Right lung (tissue), 10 donors: ENCODE measurements around the gene KAT6B. TPM values are rescaled to one million over a fixed set of nuclear protein-coding genes. Genes with fewer than 3 reads are reported as not detected.
A peak's percentile ranks its signal among the peaks of the same experiment; 100 is the strongest.
"Not testable (repeated sequence)": the region's sequence is repeated elsewhere in the genome, so short reads cannot be mapped to it uniquely, and the experiment has no call there.

Experiments
- DNase-seq, 2 donors: peaks; one replicate each; pipeline ENCODE4 v3.0.0-alpha.2; 2013
- long read RNA-seq, 8 donors: transcript quantifications; one replicate each; lab custom pipeline, GENCODE V29; 2026
- polyA plus RNA-seq, 5 donors: library from polyadenylated mRNA; unstranded; fragments of 120-200 nt; gene quantifications; one replicate each; pipeline versions ENCODE4 v1.2.1 to v1.2.3, GENCODE V29; 2013; ENCODE audit warnings: inconsistent platforms in 1 of 5, low replicate concordance in 1 of 5; ENCODE audit not compliant: insufficient read length in 5 of 5, insufficient read depth in 1 of 5

Gene KAT6B
- 10 to 100 TPM; 28.1 to 47.5 (median 42.0) TPM for polyA plus RNA-seq
- long read RNA-seq, donor 1, full-length matches to known transcripts: 4 of 4 reads
- long read RNA-seq, donor 1, partial matches to known transcripts: 0 of 4 reads
- long read RNA-seq, donor 1, other reads (novel, unspliced or antisense): 0 of 4 reads
- long read RNA-seq, donor 2, partial matches to known transcripts: 0 of 2 reads
- long read RNA-seq, donor 2, other reads (novel, unspliced or antisense): 0 of 2 reads
- long read RNA-seq, donor 3, full-length matches to known transcripts: 4 of 4 reads
- long read RNA-seq, donor 3, partial matches to known transcripts: 0 of 4 reads
- long read RNA-seq, donor 3, other reads (novel, unspliced or antisense): 0 of 4 reads
- long read RNA-seq, donor 4, full-length matches to known transcripts: 6 of 11 reads
- long read RNA-seq, donor 4, partial matches to known transcripts: 5 of 11 reads
- long read RNA-seq, donor 4, other reads (novel, unspliced or antisense): 0 of 11 reads
- long read RNA-seq, donor 5, transcript KAT6B-229 (3 exons, 3,594 nt): major isoform, 6 of 13 reads
- long read RNA-seq, donor 5, partial matches to known transcripts: 6 of 13 reads
- long read RNA-seq, donor 5, other reads (novel, unspliced or antisense): 0 of 13 reads
- long read RNA-seq, donor 6, full-length matches to known transcripts: 7 of 16 reads
- long read RNA-seq, donor 6, partial matches to known transcripts: 9 of 16 reads
- long read RNA-seq, donor 6, other reads (novel, unspliced or antisense): 0 of 16 reads
- long read RNA-seq, donor 7, full-length matches to known transcripts: 5 of 26 reads
- long read RNA-seq, donor 7, partial matches to known transcripts: 21 of 26 reads
- long read RNA-seq, donor 7, other reads (novel, unspliced or antisense): 0 of 26 reads
- long read RNA-seq, donor 8, partial matches to known transcripts: 0 of 3 reads
- long read RNA-seq, donor 8, other reads (novel, unspliced or antisense): 0 of 3 reads

GRCh38 chr10:74826142-74827044 is at the start of gene KAT6B:
KAT6B (plus strand) TSS chr10:74826600; CDS start chr10:74842858, 16,258 bp downstream.
- DNase-seq: peak; percentile 100

- no peak for DNase-seq
Measured at GRCh38 chr10:74778436-74779094, 47.8 kb upstream of the KAT6B start.

DNA sequence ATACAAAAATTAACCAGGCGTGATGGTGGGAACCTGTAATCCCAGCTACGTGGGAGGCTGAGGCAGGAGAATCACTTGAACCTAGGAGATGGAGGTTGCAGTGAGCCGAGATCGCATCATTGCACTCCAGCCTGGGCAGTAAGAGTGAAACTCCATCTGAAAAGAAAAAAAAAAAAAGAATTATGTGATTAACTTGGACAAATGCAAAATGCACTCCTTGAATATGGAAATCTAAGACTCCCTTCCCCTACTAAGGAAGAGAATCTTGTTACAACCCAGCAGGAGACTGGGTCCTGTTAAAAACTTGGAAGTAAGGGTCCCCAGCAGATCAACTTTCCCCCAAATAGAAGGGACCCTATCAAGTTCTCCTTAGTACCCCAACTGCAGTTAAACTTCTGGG is 44.5 kb upstream of the KAT6B start:
- DNase-seq: not testable (repeated sequence)

GRCh38 chr10:74784462-74784861 is 41.9 kb upstream of the KAT6B start:
- DNase-seq: no peak

DNA sequence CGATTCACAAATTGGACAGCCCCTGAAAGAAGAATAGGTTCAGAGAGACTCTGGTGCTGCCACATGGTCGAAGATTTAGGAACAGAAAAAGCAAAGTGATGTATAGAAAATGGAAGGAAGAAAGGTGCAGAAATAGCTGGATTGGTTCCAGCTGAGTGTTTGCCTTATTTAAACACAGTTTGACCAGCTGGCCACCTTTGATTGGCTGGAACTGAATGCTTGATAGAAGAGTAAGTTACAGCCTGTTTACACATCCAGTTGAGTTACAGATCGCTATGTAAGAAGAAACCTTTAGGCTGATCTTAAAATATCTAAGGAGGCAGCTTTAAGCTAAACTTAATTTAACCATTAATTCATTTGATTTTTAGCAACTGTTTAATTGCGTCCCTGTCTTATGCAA is 40.3 kb upstream of the KAT6B start:
- no peak for DNase-seq

GRCh38 chr10:74787457-74787856 is 38.9 kb upstream of the KAT6B start:
- DNase-seq: no peak

GRCh38 chr10:74791979-74792378 is 34.4 kb upstream of the KAT6B start:
- DNase-seq: not testable (repeated sequence)

DNA sequence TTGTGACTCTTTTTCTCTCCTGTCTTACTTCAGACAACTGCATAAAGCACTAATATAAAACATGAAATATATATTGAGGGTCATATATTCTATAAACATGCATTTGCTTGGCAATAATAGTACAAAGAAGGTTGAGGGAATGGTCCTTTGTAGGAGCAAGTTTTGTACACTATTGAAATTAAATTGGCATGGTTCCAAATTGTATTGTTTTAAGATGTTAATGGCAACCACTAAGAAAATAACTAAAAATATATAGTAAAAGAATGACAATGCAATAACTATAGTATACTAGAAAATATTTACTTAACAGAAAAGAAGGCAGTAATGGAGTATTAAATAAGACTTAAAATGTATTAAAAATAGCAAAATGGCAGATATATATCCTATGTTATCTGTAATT is 33.7 kb upstream of the KAT6B start:
- no peak for DNase-seq

GRCh38 chr10:74793240-74793639 is 33.2 kb upstream of the KAT6B start:
- DNase-seq: not testable (repeated sequence)

DNA sequence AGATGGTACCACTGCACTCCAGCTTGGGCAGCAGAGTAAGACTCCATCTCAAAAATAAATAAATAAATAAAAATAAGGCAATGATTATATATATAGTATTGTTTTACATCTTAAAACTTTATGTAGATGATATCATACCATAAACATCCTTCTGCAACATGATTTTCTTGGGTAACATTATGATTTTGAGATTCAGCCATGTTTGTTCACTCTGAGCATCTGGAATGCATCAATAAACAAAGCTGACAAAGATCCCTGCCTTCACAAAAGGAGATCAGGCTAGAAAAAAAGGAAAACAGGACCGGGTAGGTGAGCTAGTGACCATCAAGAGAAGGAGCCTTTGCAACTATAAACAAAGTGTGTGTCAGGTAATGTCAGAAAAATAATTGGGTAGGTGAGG is 31.9 kb upstream of the KAT6B start:
- DNase-seq: no peak

DNA sequence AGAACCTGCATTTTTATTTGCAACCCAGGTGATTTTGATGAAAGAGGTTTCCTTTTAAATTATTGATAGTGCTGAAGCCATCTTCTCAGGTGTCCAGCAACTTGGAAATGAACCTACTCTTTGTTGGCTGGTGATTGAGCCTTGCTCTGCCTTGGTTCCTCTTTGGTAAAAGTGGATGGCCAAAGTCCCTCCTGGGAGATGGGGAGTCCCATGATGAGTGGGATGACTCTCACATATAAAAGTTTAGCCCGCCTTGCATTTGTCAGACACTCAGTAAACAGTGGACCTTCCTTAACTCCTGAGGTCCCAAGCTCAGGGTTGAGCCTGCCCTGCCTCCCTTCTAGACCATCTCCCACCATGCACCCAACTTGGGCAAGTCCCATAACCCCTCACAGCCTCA is 28.9 kb upstream of the KAT6B start:
- no peak for DNase-seq

GRCh38 chr10:74799721-74800221 is 26.6 kb upstream of the KAT6B start:
- no peak for DNase-seq

DNA sequence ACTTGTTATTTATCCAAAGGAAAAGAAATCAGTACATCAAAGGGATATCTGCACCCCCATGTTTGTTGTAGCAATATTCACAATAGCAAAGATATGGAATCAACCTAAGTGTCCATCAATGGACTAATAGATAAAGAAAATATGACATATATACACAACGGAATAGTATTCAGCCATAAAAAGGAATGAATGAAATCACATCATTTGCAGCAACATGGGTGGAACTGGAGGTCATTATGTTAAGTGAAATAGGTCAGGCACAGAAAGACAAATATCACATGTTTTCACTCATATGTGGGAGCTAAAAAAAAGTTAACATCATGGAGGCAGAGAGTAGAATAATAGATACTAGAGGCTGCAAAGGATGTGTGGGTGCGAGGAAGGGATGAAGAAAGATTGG is 25.0 kb upstream of the KAT6B start:
- no peak for DNase-seq

DNA sequence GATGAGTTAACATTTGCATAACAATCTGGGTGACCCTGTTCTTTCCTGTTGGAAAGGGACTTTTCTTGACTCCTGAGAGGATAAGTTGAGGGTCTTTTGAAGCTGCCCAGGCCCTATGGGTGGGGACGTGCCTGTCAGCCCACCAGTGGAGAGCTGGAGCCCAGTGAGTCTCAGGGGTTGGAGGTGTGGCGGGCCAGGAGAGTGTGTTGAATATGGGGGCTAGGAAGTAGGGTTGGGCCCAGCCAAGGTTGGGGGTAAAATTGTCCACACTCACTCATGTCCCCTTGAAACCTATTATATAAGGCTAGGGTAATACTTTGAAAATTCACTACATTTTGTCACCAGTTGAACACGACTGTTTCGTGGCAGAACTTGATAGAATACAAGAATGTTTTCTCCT is 17.9 kb upstream of the KAT6B start:
- no peak for DNase-seq

GRCh38 chr10:74810087-74810486 is 16.3 kb upstream of the KAT6B start:
- no peak for DNase-seq

GRCh38 chr10:74813381-74814259 is 12.8 kb upstream of the KAT6B start:
- no peak for DNase-seq

- DNase-seq: peak in 1 of 2 donors; percentile 46
Measured at GRCh38 chr10:74814797-74815196, 11.6 kb upstream of the KAT6B start.

DNA sequence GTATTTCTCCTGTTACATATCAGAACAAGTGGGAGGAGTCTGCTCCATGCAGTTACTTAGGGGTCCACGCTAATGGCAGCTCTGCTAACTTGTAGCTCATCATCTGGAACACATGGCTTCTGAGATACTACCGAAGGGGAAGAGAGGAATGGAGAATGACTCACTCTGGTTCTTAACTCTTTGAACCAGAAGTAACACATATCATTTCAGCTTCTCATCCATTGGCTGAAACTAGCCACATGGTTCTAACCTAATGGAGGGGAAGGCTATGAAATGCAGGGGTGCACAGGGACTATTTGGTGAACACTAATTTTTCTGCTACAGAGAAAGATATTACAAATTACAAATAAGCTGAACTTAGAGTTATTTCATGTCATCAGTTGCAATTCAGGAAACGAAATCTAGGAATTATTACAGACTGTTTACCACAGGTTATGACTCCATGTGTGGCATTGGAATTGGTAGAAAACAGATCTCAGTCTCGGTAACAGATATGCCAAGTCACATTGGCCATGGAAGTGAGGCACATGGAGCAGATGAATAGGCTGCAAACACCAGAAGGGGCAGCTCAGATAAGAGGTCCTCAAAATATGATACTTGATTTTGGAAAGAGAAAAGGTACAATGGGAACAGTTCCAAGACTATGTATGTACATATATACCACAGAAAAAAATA is 9.4 kb upstream of the KAT6B start:
- DNase-seq: no peak

DNA sequence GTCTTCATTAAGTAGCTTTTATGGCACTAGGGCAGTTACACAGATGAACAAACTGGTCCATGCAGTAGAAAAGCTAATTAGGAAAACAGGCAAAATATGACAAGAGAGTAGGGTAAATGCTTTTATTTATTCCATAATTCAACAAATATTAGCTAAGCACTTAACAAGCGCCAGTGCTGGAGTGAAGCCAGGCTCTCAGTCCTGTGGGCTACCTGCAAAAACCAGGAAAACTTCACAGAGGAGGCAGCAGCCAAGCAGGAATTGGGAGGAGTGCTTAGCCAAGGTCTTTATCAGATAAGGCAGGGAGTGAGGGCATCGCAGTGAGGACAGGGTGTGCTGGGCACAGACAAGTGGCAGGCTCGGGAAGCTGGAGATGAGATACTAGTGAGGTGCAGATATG is 4.9 kb upstream of the KAT6B start:
- no peak for DNase-seq
